ENCODE results near the gene ARHGAP40.

Gene ARHGAP40

GRCh38 chr20:38599410-38599882 is 2.2 kb upstream of the ARHGAP40 start:
- no peak overlapping the region for H3K4me3 ChIP-seq (ENCODE audit: low read length)
- DNase-seq (ENCODE audit: low read depth): no peak
- no peak for TF ChIP-seq CTCF (conservative IDR thresholded peaks at IDR 0.05; ENCODE audit: low read depth, low read length)

GRCh38 chr20:38600057-38600456 is 1.6 kb upstream of the ARHGAP40 start:
- H3K4me3 ChIP-seq (ENCODE audit: low read length): no peak overlapping the region
- no peak for DNase-seq (ENCODE audit: low read depth)
- TF ChIP-seq CTCF (conservative IDR thresholded peaks at IDR 0.05; ENCODE audit: low read depth, low read length): no peak

- no peak for DNase-seq (ENCODE audit: low read depth)
- no peak overlapping the region for H3K4me3 ChIP-seq (ENCODE audit: low read length)
- TF ChIP-seq CTCF (conservative IDR thresholded peaks at IDR 0.05; ENCODE audit: low read depth, low read length): no peak
Observed at GRCh38 chr20:38602185-38602581, 574 bp downstream of the ARHGAP40 start.

- H3K4me3 ChIP-seq (ENCODE audit: low read length): no peak overlapping the region
- TF ChIP-seq CTCF (conservative IDR thresholded peaks at IDR 0.05; ENCODE audit: low read depth, low read length): no peak
- no peak for DNase-seq (ENCODE audit: low read depth)
Observed at GRCh38 chr20:38603286-38603685, 1.7 kb downstream of the ARHGAP40 start.

DNA sequence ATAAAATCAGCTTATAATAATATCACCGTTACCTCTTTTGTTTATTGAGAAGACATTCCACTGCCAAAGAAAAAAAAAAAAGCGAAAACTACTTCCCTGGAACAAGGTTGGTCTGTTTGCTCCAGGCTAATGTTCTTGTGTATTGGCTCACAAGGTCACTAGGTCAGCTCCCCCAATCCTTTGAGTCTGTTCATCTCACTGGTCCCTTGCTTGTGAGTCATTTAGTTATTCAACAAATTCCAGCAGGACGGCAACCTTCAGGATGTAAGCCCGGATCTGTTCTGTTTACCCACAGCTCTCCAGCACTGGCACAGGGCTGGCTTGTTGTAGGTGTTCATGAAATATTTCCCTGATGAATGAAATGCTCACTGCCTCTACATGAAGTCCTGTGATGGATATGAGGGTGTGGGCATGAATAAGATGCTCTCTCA is 3.3 kb downstream of the ARHGAP40 start:
- no peak overlapping the region for H3K4me3 ChIP-seq (ENCODE audit: low read length)
- TF ChIP-seq CTCF (conservative IDR thresholded peaks at IDR 0.05; ENCODE audit: low read depth, low read length): no peak
- DNase-seq (ENCODE audit: low read depth): peak; percentile 39

- no peak overlapping the region for H3K4me3 ChIP-seq (ENCODE audit: low read length)
- no peak for TF ChIP-seq CTCF (conservative IDR thresholded peaks at IDR 0.05; ENCODE audit: low read depth, low read length)
- DNase-seq (ENCODE audit: low read depth): no peak
Observed at GRCh38 chr20:38607351-38607750, 5.7 kb downstream of the ARHGAP40 start.

- H3K4me3 ChIP-seq (ENCODE audit: low read length): no peak overlapping the region
- no peak for TF ChIP-seq CTCF (conservative IDR thresholded peaks at IDR 0.05; ENCODE audit: low read depth, low read length)
- DNase-seq (ENCODE audit: low read depth): no peak
Observed at GRCh38 chr20:38608188-38608587, 6.6 kb downstream of the ARHGAP40 start.

Data from retinal pigment epithelial cell (primary cell).